ENCODE results near the gene SIX5.
A peak's percentile ranks its signal among the peaks of the same experiment; 100 is the strongest.

The SIX5 gene

DNA sequence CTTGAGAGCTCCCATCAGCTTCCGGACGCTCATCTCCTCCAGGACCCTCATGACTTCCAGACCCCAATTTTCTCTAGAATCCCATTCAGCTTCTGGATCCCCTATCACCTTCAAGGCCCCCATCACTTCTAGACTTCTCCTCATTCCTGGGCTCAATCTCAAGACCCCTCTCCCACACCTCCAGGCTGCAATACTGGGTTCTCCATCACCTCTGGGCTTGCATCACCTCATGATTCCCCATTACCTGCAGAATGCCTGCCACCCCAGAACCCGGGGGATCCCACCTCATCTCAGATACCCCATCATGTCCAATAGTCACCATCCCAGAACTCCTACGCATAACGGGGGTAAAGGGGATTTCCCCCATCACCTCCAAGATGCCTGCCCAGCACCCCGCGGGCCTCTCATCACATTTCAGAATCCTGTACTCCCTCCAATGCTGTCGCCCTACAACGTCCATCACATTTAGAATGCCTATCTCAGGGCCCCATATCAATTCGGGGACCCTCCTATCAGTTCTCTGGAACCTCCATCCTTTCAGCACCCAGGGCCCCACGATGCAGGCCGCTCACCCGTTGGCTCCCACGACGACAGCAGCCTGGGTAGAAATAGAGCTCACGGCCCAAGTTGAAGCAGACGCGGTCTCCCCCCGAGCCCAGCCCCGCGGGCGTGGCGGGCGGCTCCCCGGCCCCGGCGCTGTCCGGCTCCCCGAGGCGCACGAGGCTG lies 22.9 kb upstream of the SIX5 start:
- DNase-seq (ENCODE audit: low spot score) = peak; percentile 27
- TF ChIP-seq, protein P1, sequence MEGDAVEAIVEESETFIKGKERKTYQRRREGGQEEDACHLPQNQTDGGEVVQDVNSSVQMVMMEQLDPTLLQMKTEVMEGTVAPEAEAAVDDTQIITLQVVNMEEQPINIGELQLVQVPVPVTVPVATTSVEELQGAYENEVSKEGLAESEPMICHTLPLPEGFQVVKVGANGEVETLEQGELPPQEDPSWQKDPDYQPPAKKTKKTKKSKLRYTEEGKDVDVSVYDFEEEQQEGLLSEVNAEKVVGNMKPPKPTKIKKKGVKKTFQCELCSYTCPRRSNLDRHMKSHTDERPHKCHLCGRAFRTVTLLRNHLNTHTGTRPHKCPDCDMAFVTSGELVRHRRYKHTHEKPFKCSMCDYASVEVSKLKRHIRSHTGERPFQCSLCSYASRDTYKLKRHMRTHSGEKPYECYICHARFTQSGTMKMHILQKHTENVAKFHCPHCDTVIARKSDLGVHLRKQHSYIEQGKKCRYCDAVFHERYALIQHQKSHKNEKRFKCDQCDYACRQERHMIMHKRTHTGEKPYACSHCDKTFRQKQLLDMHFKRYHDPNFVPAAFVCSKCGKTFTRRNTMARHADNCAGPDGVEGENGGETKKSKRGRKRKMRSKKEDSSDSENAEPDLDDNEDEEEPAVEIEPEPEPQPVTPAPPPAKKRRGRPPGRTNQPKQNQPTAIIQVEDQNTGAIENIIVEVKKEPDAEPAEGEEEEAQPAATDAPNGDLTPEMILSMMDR (IDR thresholded peaks at IDR 0.05; ENCODE audit: extremely low read depth, missing control alignments) = no peak

DNA sequence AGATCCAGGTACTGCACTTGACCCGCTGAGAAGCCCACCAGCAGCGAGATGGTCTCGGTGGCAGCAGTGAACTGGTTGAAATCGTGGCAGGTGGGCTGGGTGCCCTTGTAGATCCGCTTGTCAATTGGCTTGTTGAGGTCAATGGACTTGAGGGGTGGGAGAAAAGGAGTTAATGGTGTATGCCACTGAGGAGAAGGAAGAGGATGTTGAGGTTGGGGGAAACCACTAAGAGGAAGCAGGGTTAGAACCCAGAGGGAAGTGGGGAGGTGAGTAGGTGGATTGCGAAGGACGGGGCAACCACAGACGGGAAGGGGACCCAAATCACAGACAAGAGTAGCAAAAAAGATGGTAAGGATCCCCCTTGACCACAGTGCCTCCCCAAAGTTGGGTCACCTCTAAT lies 21.9 kb upstream of the SIX5 start:
- TF ChIP-seq, protein P1 (IDR thresholded peaks at IDR 0.05; ENCODE audit: extremely low read depth, missing control alignments) = no peak
- DNase-seq (ENCODE audit: low spot score) = no peak

DNA sequence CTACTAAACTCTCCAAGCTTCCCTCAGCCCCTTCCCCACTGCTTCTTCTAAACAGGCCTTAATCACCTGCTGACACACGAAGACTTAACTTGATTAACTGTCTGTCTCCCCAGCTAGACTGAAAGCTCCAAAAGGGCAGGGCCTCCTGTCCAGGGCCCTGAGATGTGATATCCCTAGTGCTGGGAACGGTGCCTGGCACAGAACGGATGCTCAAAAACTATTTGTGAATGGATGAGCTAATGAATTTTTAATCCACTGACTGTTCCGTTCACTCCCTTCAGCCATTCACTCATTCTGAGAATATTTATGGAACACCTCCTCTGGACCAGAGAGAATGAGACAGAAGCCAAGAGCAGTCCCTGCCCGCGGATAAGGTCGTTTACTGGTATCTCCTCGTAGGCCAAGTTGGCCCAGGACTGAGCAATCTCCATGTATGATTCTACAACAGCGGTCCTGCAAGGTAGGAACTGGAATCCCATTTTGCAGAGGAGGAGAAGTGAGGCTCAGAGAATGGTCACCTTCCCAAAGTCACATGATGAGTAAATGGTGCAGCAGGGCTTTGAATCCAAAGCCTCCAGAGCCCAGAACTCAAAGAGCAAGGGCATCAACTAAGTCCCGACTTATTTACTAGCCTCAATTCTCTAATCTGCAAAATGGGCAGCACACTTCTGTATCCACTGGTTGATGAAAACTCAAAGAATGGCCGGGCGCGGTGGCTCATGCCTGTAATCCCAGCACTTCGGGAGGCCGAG lies 20.2 kb upstream of the SIX5 start:
- DNase-seq (ENCODE audit: low spot score) = no peak
- TF ChIP-seq, protein P1 (IDR thresholded peaks at IDR 0.05; ENCODE audit: extremely low read depth, missing control alignments) = no peak

GRCh38 chr19:45786533-45786894 lies 17.5 kb upstream of the SIX5 start:
- DNase-seq (ENCODE audit: low spot score) = no peak

GRCh38 chr19:45785781-45786532 lies 16.9 kb upstream of the SIX5 start:
- no peak for DNase-seq (ENCODE audit: low spot score)
- TF ChIP-seq, protein P1 (IDR thresholded peaks at IDR 0.05; ENCODE audit: extremely low read depth, missing control alignments) = no peak

More at GRCh38 chr19:45786533-45786894, 17.5 kb upstream of the SIX5 start:
- TF ChIP-seq, protein P1 (IDR thresholded peaks at IDR 0.05; ENCODE audit: extremely low read depth, missing control alignments) = no peak

DNA sequence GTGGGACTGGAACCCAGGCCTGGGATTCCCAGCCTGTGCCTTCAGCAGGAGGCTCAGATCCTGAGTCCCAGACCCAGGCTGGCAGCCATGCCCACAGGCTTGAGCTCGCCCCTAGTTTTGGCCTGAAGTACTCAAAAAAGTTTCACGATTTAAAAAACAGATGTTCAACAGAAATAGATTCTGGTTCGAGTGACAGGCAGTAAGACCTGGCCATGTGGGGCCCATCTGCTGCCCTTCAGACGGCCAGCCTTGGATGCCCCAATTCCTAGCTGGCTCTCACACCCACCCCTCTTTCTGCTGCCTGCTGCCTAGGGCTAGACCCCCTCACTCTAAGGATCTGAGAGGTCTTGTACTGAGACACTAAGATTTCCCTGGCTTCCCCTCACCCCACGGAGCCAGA lies 16.0 kb upstream of the SIX5 start:
- DNase-seq (ENCODE audit: low spot score) = no peak
- TF ChIP-seq, protein P1 (IDR thresholded peaks at IDR 0.05; ENCODE audit: extremely low read depth, missing control alignments) = no peak

DNA sequence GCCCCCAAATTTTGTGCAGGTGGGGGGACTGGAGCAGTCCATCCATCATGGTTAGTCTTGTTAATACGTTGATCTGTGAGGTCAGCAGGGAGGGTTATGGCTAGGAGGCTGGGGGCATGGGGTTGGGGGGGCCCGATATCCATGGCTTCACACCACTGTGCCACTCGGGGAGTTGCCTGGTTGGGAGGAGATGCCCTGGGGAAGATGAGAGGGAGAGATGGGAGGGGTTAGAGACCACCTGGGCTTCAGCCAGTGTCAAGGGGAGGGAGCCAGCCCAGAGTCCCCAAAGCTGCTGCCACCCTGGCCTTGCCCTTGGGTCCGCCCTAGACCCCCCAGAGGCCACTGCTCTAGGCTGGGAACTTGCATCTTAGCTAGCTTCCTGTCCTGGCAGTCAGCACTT lies 15.0 kb upstream of the SIX5 start:
- no peak for DNase-seq (ENCODE audit: low spot score)
- TF ChIP-seq, protein P1 (IDR thresholded peaks at IDR 0.05; ENCODE audit: extremely low read depth, missing control alignments) = no peak

Measured in GM20000 (cell line).